ENCODE results near the gene ZNF8.

Gene ZNF8

DNA sequence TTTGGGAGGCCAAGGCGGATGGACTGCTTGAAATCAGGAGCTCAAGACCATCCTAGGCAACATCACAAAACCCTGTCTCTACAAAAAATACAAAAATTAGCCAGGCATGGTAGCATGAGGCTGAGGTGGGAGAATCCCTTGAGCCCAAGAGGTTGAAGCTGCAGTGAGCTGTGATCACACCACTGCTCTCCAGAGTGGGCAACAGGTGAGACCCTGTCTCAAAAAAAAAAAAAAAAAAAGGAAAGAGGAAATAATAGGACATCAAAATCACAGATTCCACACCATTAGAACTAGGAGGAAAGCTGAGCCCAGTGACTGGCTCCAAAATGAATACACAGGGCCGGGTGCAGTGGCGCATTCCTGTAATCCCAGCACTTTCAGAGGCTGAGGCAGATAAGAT, 3.2 kb upstream of the ZNF8 start:
- H3K9me2 ChIP-seq (replicated peaks; ENCODE audit: insufficient read depth, low read length) = no peaks in the 10 kb centered on the region
- H3K9me3 ChIP-seq (ENCODE audit: insufficient read depth, low read length) = no peaks in the 10 kb centered on the region
- no peak overlapping the region for H2AFZ ChIP-seq (ENCODE audit: low read depth, low read length, severe bottlenecking)
- no peak overlapping the region for H3K9ac ChIP-seq (ENCODE audit: low read length)
- H3K27ac ChIP-seq (ENCODE audit: low read depth, low read length) = no peak overlapping the region
- no peaks in the 10 kb centered on the region for H3K27me3 ChIP-seq (ENCODE audit: low read length)
- H3K36me3 ChIP-seq (ENCODE audit: low read length) = no peaks in the 10 kb centered on the region
- no peaks in the 10 kb centered on the region for H4K20me1 ChIP-seq (ENCODE audit: low read depth, low read length)
- no peak overlapping the region for H3K4me2 ChIP-seq (ENCODE audit: low read depth, low read length, poor library complexity, severe bottlenecking)
- H3K79me2 ChIP-seq (ENCODE audit: insufficient read depth, low read length) = peaks cover 25% of the 10 kb centered on the region
- no peak overlapping the region for H3K4me3 ChIP-seq (ENCODE audit: insufficient read depth, low read length, poor library complexity, severe bottlenecking)
- H3F3A ChIP-seq (ENCODE audit: insufficient read depth) = no peaks in the 10 kb centered on the region; the same call in 1 of the 2 replicates
- TF ChIP-seq, protein P1, sequence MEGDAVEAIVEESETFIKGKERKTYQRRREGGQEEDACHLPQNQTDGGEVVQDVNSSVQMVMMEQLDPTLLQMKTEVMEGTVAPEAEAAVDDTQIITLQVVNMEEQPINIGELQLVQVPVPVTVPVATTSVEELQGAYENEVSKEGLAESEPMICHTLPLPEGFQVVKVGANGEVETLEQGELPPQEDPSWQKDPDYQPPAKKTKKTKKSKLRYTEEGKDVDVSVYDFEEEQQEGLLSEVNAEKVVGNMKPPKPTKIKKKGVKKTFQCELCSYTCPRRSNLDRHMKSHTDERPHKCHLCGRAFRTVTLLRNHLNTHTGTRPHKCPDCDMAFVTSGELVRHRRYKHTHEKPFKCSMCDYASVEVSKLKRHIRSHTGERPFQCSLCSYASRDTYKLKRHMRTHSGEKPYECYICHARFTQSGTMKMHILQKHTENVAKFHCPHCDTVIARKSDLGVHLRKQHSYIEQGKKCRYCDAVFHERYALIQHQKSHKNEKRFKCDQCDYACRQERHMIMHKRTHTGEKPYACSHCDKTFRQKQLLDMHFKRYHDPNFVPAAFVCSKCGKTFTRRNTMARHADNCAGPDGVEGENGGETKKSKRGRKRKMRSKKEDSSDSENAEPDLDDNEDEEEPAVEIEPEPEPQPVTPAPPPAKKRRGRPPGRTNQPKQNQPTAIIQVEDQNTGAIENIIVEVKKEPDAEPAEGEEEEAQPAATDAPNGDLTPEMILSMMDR (IDR thresholded peaks at IDR 0.05; ENCODE audit: insufficient read depth, low read length, poor library complexity, severe bottlenecking) = no peak
- TF ChIP-seq EZH2phosphoT487 (conservative IDR thresholded peaks at IDR 0.05; ENCODE audit: low read length) = no peak

DNA sequence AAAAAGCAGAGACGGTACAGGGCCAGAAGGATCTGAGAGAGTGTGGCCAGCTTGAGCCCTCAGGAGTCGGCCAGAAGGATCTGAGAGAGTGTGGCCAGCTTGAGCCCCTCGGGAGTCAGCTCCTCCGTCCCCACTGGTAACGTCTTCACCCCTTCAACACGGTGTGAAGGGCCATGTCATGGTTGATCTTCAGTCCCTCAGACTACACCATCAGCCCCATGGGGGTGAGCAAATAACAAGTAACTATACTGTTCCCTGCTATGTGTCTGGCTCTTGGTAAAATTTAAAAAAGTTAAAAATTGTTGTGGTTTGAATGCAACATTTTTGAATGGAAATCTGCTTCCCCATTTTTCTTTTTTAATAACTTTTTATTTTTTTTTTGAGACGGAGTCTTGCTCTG, 1.6 kb upstream of the ZNF8 start:
- Histone ChIP-seq H3K79me2 (ENCODE audit: insufficient read depth, low read length) (peaks cover 41% of the 10 kb centered on the region), H4K20me1 (ENCODE audit: low read depth, low read length) (no peaks in the 10 kb centered on the region), H3K36me3 (ENCODE audit: low read length) (no peaks in the 10 kb centered on the region), H3F3A (ENCODE audit: insufficient read depth) (no peaks in the 10 kb centered on the region; the same call in 1 of the 2 replicates), H3K4me2 (ENCODE audit: low read depth, low read length, poor library complexity, severe bottlenecking) (no peak overlapping the region), H3K9ac (ENCODE audit: low read length) (no peak overlapping the region), H2AFZ (ENCODE audit: low read depth, low read length, severe bottlenecking) (no peak overlapping the region), H3K27ac (ENCODE audit: low read depth, low read length) (no peak overlapping the region), H3K27me3 (ENCODE audit: low read length) (no peaks in the 10 kb centered on the region), H3K9me3 (ENCODE audit: insufficient read depth, low read length) (no peaks in the 10 kb centered on the region), H3K9me2 (replicated peaks; ENCODE audit: insufficient read depth, low read length) (no peaks in the 10 kb centered on the region), H3K4me3 (ENCODE audit: insufficient read depth, low read length, poor library complexity, severe bottlenecking) (no peak overlapping the region)
- TF ChIP-seq EZH2phosphoT487 (conservative IDR thresholded peaks at IDR 0.05; ENCODE audit: low read length) = no peak
- TF ChIP-seq, protein P1 (IDR thresholded peaks at IDR 0.05; ENCODE audit: insufficient read depth, low read length, poor library complexity, severe bottlenecking) = no peak

DNA sequence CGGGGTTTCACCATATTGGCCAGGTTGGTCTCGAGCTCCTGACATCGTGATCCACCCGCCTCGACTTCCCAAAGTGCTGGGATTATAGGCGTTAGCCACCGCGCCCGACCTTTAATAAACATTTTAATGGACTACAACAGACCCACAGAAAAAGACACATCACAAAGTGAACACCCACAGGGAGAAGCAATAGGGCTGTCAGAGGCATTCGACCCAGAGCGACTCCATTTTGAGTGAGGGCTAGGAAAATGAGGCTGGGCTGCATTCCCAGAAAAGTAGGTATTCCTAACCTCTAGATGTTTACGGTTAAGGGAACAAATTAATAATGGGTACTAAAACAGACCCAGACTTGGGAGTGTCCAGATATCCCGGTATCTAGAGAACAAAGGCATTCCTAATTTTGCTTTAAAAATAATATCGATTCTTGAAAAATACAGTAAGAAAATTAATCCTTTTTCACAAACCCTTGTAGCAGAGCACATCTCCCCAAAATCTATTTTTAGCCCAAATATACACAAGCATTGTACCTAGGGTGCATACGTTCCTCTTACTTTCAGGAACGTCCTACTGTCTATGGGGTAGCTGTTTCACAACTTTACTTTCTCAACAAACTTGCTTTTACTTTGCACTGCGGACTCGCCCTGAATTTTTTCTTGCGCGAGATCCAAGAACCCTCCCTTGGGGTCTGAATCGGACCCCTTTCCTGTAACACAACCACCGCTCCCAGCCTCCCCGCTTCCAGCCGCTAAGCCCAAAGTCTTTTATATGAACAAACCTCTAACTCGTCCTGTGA, 811 bp upstream of the ZNF8 start:
- H3K27me3 ChIP-seq (ENCODE audit: low read length) = no peaks in the 10 kb centered on the region
- H3K36me3 ChIP-seq (ENCODE audit: low read length) = no peaks in the 10 kb centered on the region
- H3K4me3 ChIP-seq (ENCODE audit: insufficient read depth, low read length, poor library complexity, severe bottlenecking) = peak overlapping the region; percentile 76
- peak overlapping the region; percentile 93 for H2AFZ ChIP-seq (ENCODE audit: low read depth, low read length, severe bottlenecking)
- H4K20me1 ChIP-seq (ENCODE audit: low read depth, low read length) = no peaks in the 10 kb centered on the region
- TF ChIP-seq, protein P1 (IDR thresholded peaks at IDR 0.05; ENCODE audit: insufficient read depth, low read length, poor library complexity, severe bottlenecking) = no peak
- no peak for TF ChIP-seq EZH2phosphoT487 (conservative IDR thresholded peaks at IDR 0.05; ENCODE audit: low read length)
- peaks cover 48% of the 10 kb centered on the region for H3K79me2 ChIP-seq (ENCODE audit: insufficient read depth, low read length)
- peak overlapping the region; percentile 88 for H3K9ac ChIP-seq (ENCODE audit: low read length)
- no peaks in the 10 kb centered on the region for H3K9me2 ChIP-seq (replicated peaks; ENCODE audit: insufficient read depth, low read length)
- no peaks in the 10 kb centered on the region; the same call in 1 of the 2 replicates for H3F3A ChIP-seq (ENCODE audit: insufficient read depth)
- peak overlapping the region; percentile 52 for H3K27ac ChIP-seq (ENCODE audit: low read depth, low read length)
- peak overlapping the region; percentile 88 for H3K4me2 ChIP-seq (ENCODE audit: low read depth, low read length, poor library complexity, severe bottlenecking)
- H3K9me3 ChIP-seq (ENCODE audit: insufficient read depth, low read length) = no peaks in the 10 kb centered on the region
